PFSK-1 (cell line): ENCODE measurements around the gene MAGI1.

Source experiments
- POLR2AphosphoS5 ChIP-seq: IDR thresholded peaks from 2 replicates; pipeline ENCODE4 v1.6.1; 2012; ENCODE audit warnings: low read depth, mild to moderate bottlenecking, control low read depth, low read length, moderate library complexity
- TAF1 ChIP-seq: IDR thresholded peaks from 2 replicates; pipeline ENCODE4 v1.6.1; 2012; ENCODE audit warnings: low read length, control low read depth, borderline replicate concordance; ENCODE audit not compliant: insufficient read depth
- TF ChIP-seq, protein P1 (sequence below), 2 experiments: IDR thresholded peaks; 2 replicates each; pipeline versions ENCODE4 v1.6.1 to v1.8.0; 2011 to 2012; ENCODE audit warnings: low read depth in 2 of 2, low read length in 2 of 2, control low read depth in 1 of 2, inconsistent platforms in 1 of 2, mild to moderate bottlenecking in 1 of 2, moderate library complexity in 1 of 2; ENCODE audit not compliant: insufficient read depth in 1 of 2

DNA sequence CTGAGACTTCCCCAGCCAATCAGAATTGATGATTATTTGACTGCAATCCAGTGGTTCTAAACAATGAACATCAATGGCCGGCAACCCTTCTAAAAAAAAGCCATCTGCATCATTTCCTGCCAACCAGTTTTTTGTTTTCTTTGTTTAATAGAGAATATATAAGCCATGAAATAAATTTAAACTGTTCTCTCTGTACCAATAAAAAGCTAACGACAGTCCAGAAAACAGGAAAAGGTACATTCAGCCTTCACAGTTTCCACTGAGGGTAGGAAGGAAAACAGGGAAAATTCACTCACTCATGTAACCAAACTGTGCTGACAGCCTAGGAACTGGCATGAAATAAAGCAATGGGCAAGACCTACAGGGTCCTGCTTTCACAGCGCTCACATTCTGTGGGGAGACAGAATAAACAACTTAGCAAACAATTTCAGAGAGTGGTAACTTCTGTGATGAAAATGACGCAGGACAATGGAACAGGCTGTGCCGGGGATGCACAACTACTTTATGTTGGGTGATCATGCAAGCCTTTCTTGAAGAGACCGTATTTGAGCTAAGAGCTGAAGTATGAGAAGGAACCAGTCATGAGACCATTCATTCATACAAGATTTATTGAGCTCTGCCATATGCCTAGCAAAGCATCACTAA, 630.1 kb downstream of the MAGI1 start:
- TF ChIP-seq, protein P1, sequence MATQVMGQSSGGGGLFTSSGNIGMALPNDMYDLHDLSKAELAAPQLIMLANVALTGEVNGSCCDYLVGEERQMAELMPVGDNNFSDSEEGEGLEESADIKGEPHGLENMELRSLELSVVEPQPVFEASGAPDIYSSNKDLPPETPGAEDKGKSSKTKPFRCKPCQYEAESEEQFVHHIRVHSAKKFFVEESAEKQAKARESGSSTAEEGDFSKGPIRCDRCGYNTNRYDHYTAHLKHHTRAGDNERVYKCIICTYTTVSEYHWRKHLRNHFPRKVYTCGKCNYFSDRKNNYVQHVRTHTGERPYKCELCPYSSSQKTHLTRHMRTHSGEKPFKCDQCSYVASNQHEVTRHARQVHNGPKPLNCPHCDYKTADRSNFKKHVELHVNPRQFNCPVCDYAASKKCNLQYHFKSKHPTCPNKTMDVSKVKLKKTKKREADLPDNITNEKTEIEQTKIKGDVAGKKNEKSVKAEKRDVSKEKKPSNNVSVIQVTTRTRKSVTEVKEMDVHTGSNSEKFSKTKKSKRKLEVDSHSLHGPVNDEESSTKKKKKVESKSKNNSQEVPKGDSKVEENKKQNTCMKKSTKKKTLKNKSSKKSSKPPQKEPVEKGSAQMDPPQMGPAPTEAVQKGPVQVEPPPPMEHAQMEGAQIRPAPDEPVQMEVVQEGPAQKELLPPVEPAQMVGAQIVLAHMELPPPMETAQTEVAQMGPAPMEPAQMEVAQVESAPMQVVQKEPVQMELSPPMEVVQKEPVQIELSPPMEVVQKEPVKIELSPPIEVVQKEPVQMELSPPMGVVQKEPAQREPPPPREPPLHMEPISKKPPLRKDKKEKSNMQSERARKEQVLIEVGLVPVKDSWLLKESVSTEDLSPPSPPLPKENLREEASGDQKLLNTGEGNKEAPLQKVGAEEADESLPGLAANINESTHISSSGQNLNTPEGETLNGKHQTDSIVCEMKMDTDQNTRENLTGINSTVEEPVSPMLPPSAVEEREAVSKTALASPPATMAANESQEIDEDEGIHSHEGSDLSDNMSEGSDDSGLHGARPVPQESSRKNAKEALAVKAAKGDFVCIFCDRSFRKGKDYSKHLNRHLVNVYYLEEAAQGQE (IDR thresholded peaks at IDR 0.05; ENCODE audit: insufficient read depth in 1 of 2, low read depth in 2 of 2, low read length in 2 of 2) = no peak
- TF ChIP-seq POLR2AphosphoS5 (no peak), TAF1 (no peak)
